DND-41 (cell line): Measurements from ENCODE around the gene TRAPPC10.

Experiments used
- CTCF ChIP-seq: IDR thresholded peaks from 2 replicates; pipeline ENCODE4 v1.5.1; 2012; ENCODE audit warnings: borderline replicate concordance, low read length, moderate library complexity, mild to moderate bottlenecking; ENCODE audit not compliant: poor library complexity, severe bottlenecking; ENCODE audit errors: extremely low read depth
- EZH2 ChIP-seq: IDR thresholded peaks from 3 replicates; pipeline ENCODE4 v1.6.1; 2012; ENCODE audit warnings: borderline replicate concordance, low read depth, mild to moderate bottlenecking, moderate library complexity, low read length, inconsistent platforms; ENCODE audit not compliant: severe bottlenecking

DNA sequence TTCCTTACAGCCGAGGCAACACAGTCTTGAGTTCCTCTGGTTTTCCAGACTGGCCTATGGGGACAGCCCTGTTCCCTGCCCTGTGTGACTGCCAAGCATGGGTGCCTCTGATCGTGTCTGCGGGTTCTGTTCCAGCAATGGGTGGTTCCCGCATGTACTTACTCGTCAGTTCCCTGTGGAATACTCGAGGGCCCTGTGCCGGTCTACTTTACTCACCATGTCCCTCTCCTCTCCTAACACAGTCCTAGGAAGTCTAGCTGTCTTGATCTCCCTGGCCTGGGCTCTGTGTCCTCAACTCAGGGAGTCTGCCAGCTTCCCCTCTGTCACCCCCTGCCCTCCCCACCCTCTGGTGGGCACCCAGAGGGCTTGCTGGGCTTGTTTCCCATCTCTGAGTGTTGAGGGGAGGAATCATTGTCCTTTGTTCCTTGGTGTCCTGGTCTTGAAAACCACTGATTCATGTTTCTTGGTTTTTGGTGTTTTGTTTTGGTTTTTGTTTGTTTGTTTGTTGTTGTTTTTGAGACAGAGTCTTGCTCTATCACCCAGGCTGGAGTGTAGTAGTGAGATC is 36.0 kb downstream of the TRAPPC10 start:
- TF ChIP-seq CTCF (no peak), EZH2 (no peak)
